Calu3 (cell line): ENCODE measurements around the gene PRSS33. TPM values are rescaled to one million over a fixed set of nuclear protein-coding genes. Genes with fewer than 3 reads are reported as not detected.

Experiments
- BruUV-seq: library from RNA; stranded (reverse); fragments of 400-500 nt; replicated peaks from 2 replicates; lab custom pipeline; 2021; lab: Mats Ljungman, UMichigan
- CTCF ChIA-PET: fragments of 300-600 bp; sonication (Branson Sonifier 250); formaldehyde crosslinking; loops from one replicate; lab custom pipeline; 2022; ENCODE audit warnings: antibody characterized with exemption; lab: Charles Lee
- DNase-seq: peaks from one replicate; pipeline ENCODE4 v3.0.0; 2022
- H3K27ac Mint-ChIP-seq: one replicate; pipeline ENCODE4 v1.8.0; 2022; ENCODE audit warnings: mixed read lengths; ENCODE audit not compliant: unreplicated experiment
- H3K27me3 Mint-ChIP-seq: one replicate; pipeline ENCODE4 v1.8.0; 2022; ENCODE audit warnings: mixed read lengths; ENCODE audit not compliant: unreplicated experiment
- H3K36me3 Mint-ChIP-seq: one replicate; pipeline ENCODE4 v1.8.0; 2022; ENCODE audit warnings: mild to moderate bottlenecking, moderate library complexity, mixed read lengths; ENCODE audit not compliant: insufficient read depth, unreplicated experiment
- H3K4me1 Mint-ChIP-seq: one replicate; pipeline ENCODE4 v1.8.0; 2022; ENCODE audit warnings: mild to moderate bottlenecking, low read depth, mixed read lengths; ENCODE audit not compliant: unreplicated experiment
- H3K4me3 Mint-ChIP-seq: one replicate; pipeline ENCODE4 v1.8.0; 2022; ENCODE audit warnings: mild to moderate bottlenecking, low read depth, moderate library complexity, mixed read lengths; ENCODE audit not compliant: unreplicated experiment
- H3K9me3 Mint-ChIP-seq: one replicate; pipeline ENCODE4 v1.8.0; 2022; ENCODE audit warnings: low read depth, mixed read lengths; ENCODE audit not compliant: unreplicated experiment
- CTCF ChIP-seq: fragments of 200-600 bp; IDR thresholded peaks from one replicate; pipeline ENCODE4 v1.8.0; 2022; ENCODE audit warnings: antibody characterized with exemption; ENCODE audit not compliant: unreplicated experiment
- intact Hi-C: fragments of 100-400 bp; cut with micrococcal nuclease; formaldehyde crosslinking; loops from one replicate; pipeline ENCODE4 v1.10.0; 2022; ENCODE audit not compliant: unreplicated experiment
- total RNA-seq: library from RNA; stranded (reverse); gene quantifications from 2 replicates; pipeline ENCODE4 v1.2.3, GENCODE V29; 2022

Gene PRSS33
- total RNA-seq, 1 experiment from 2014 or later: 13.2 TPM

- BruUV-seq: no TSS peak
- intact Hi-C loops: loop anchor here (5.0 kb wide), 1 partner anchor 44 kb away; the partner anchor contains the start of gene ELOB
- Mint-ChIP-seq H3K9me3 (no peaks in the 10 kb centered on the region), H3K4me1 (peaks cover 20% of the 10 kb centered on the region), H3K27me3 (no peaks in the 10 kb centered on the region), H3K36me3 (no peaks in the 10 kb centered on the region), H3K27ac (no peak overlapping the region), H3K4me3 (no peak overlapping the region)
- DNase-seq: no peak
- CTCF ChIA-PET: no interaction called here
- TF ChIP-seq CTCF: no peak
Observed at GRCh38 chr16:2820836-2821486, 33.6 kb upstream of the PRSS33 start.

- BruUV-seq: no TSS peak
- no peaks in the 10 kb centered on the region for H3K27me3 Mint-ChIP-seq
- H3K4me3 Mint-ChIP-seq: no peak overlapping the region
- no peak for DNase-seq
- intact Hi-C loops: loop anchor here (5.0 kb wide), 1 partner anchor 43 kb away; the partner anchor contains the start of gene ELOB
- no peaks in the 10 kb centered on the region for H3K36me3 Mint-ChIP-seq
- H3K9me3 Mint-ChIP-seq: no peaks in the 10 kb centered on the region
- no peak for TF ChIP-seq CTCF
- H3K4me1 Mint-ChIP-seq: peaks cover 20% of the 10 kb centered on the region
- H3K27ac Mint-ChIP-seq: no peak overlapping the region
- CTCF ChIA-PET: no interaction called here
Observed at GRCh38 chr16:2819939-2820835, 32.8 kb upstream of the PRSS33 start.

GRCh38 chr16:2819179-2819938 lies 32.0 kb upstream of the PRSS33 start:
- no TSS peak for BruUV-seq
- no peak for DNase-seq
- intact Hi-C loops: no loop called here
- CTCF ChIA-PET: no interaction called here
- no peaks in the 10 kb centered on the region for H3K9me3 Mint-ChIP-seq
- H3K27me3 Mint-ChIP-seq: no peaks in the 10 kb centered on the region
- TF ChIP-seq CTCF: no peak
- no peak overlapping the region for H3K4me3 Mint-ChIP-seq
- peaks cover 20% of the 10 kb centered on the region for H3K4me1 Mint-ChIP-seq
- no peak overlapping the region for H3K27ac Mint-ChIP-seq
- H3K36me3 Mint-ChIP-seq: no peaks in the 10 kb centered on the region

GRCh38 chr16:2818272-2818876 lies 31.0 kb upstream of the PRSS33 start:
- CTCF ChIA-PET: interaction anchor here (0.6 kb wide), 1 partner anchor 66 kb away, joined by 4 read pairs; the partner anchor contains the start of gene SRRM2
- H3K36me3 Mint-ChIP-seq: no peaks in the 10 kb centered on the region
- H3K4me3 Mint-ChIP-seq: no peak overlapping the region
- H3K4me1 Mint-ChIP-seq: peaks cover 20% of the 10 kb centered on the region
- no peaks in the 10 kb centered on the region for H3K27me3 Mint-ChIP-seq
- H3K27ac Mint-ChIP-seq: no peak overlapping the region
- BruUV-seq: no TSS peak
- no peak for TF ChIP-seq CTCF
- no peak for DNase-seq
- H3K9me3 Mint-ChIP-seq: no peaks in the 10 kb centered on the region
- intact Hi-C loops: no loop called here
